ENCODE results near the gene FLYWCH2. TPM values are rescaled to one million over a fixed set of nuclear protein-coding genes. Genes with fewer than 3 reads are reported as not detected.

FLYWCH2 gene
- total RNA-seq, 1 experiment from 2014 or later: 16.5 TPM

- no peak for DNase-seq
- H3K79me2 ChIP-seq (ENCODE audit: insufficient read depth, low read length): no peaks in the 10 kb centered on the region
- H3K4ac ChIP-seq (ENCODE audit: low read depth, low read length): no peak overlapping the region
- no peak overlapping the region; a peak in 1 of 7 replicates for H3K27ac Mint-ChIP-seq
- no peaks in the 10 kb centered on the region for H3K4me1 ChIP-seq (ENCODE audit: insufficient read depth, low read length)
- no peak overlapping the region for H3K18ac ChIP-seq (ENCODE audit: insufficient read length, low read depth, low read length)
- H4K8ac ChIP-seq (replicated peaks; ENCODE audit: insufficient read length, low read depth, low read length): no peak overlapping the region
- H3K4me1 Mint-ChIP-seq: peaks cover 3% of the 10 kb centered on the region in 2 experiments
- H2BK15ac ChIP-seq (ENCODE audit: low read depth, low read length): no peak overlapping the region
- H4K5ac ChIP-seq (ENCODE audit: insufficient read length, low read depth, low read length): no peak overlapping the region
- H3K36me3 Mint-ChIP-seq (ENCODE audit: insufficient read depth in 1 of 3, low read depth in 3 of 3): peaks cover 0 to 2% (median 0%) of the 10 kb centered on the region in 3 experiments; a peak in 2 of 7 replicates
- no peak overlapping the region for H2BK12ac ChIP-seq (ENCODE audit: insufficient read length, low read depth, low read length)
- no peak overlapping the region for H3T11ph ChIP-seq (ENCODE audit: low read length)
- H2BK5ac ChIP-seq (ENCODE audit: insufficient read length, low read length): no peak overlapping the region
- no peaks in the 10 kb centered on the region for H3K9me3 ChIP-seq (ENCODE audit: control insufficient read depth, low read depth, low read length)
- no CpG with 5 or more reads among the region's 10 CpGs for WGBS (ENCODE audit: extremely low coverage, insufficient read length, low lambda C conversion rate)
- no peak overlapping the region for H3K9ac ChIP-seq (ENCODE audit: extremely low read depth, insufficient read length, low read length)
- no peak overlapping the region for H3K14ac ChIP-seq (ENCODE audit: insufficient read depth, low read length)
- no peak overlapping the region for H2AFZ ChIP-seq (ENCODE audit: low read length)
- no peak overlapping the region for H3K23ac ChIP-seq (ENCODE audit: insufficient read length, low read depth, low read length)
- no peaks in the 10 kb centered on the region; the same call in 1 of the 2 replicates for H3K27me3 Mint-ChIP-seq (ENCODE audit: low read depth)
- no peak overlapping the region for H3K4me2 ChIP-seq (ENCODE audit: insufficient read depth, insufficient read length, low read length)
- no peak overlapping the region for H2BK120ac ChIP-seq (ENCODE audit: low read depth, low read length, poor library complexity, severe bottlenecking)
- no peaks in the 10 kb centered on the region for H3K27me3 ChIP-seq (ENCODE audit: insufficient read depth, low read length)
- no peak overlapping the region for H4K91ac ChIP-seq (ENCODE audit: insufficient read length, low read depth, low read length)
- H3K4me3 Mint-ChIP-seq: no peak overlapping the region
- no peaks in the 10 kb centered on the region for H3K79me1 ChIP-seq (ENCODE audit: insufficient read depth, low read depth, low read length, poor library complexity, severe bottlenecking)
- H2BK20ac ChIP-seq (ENCODE audit: low read depth, low read length, poor library complexity, severe bottlenecking): no peak overlapping the region
- no peak overlapping the region for H3K56ac ChIP-seq (ENCODE audit: insufficient read length, low read depth, low read length)
- H3K23me2 ChIP-seq (ENCODE audit: insufficient read length, low read depth, low read length, poor library complexity, severe bottlenecking): peaks cover 3% of the 10 kb centered on the region
- H3K9me3 Mint-ChIP-seq: peaks cover 0 to 3% of the 10 kb centered on the region in 2 experiments; a peak in 1 of 5 replicates
- H2AK5ac ChIP-seq (ENCODE audit: insufficient read length, low read length): no peak overlapping the region
- H3K27ac ChIP-seq (ENCODE audit: insufficient read length, low read depth, low read length): no peak overlapping the region
- TF ChIP-seq CTCF (conservative IDR thresholded peaks at IDR 0.05): no peak
- H4K20me1 ChIP-seq (ENCODE audit: control insufficient read depth, insufficient read depth, insufficient read length): peaks cover 2% of the 10 kb centered on the region
Measured at GRCh38 chr16:2898831-2899563, 16.0 kb downstream of the FLYWCH2 start.

Measured in H9 (cell line).